HepG2 (cell line): ENCODE results near the gene SERPINA3. TPM values are rescaled to one million over a fixed set of nuclear protein-coding genes. Genes with fewer than 3 reads are reported as not detected.

Experiments
- ATAC-seq: fragments of 200-7000 bp; cut with Tn5 transposase; 3 replicates; pipeline ENCODE4 v1.9.1; 2020; ENCODE audit warnings: mild to moderate bottlenecking, moderate library complexity
- BruUV-seq: library from RNA; stranded (reverse); fragments of 400-500 nt; replicated peaks from 2 replicates; lab custom pipeline; 2021; lab: Mats Ljungman, UMichigan
- CTCF ChIA-PET: fragments of 300-600 bp; formaldehyde crosslinking; extraction: SDS; loops from one replicate; lab custom pipeline; 2021; ENCODE audit warnings: low total read pairs, inconsistent platforms, low intra/inter-chr PET ratio; lab: Yijun Ruan, JAX
- POLR2A ChIA-PET: fragments of 350-600 bp; sonication (Branson Sonifier 250); formaldehyde crosslinking; loops from one replicate; lab custom pipeline; 2020; ENCODE audit warnings: antibody characterized with exemption, inconsistent platforms; lab: Yijun Ruan, JAX
- DNase-seq: peaks from one replicate; pipeline ENCODE4 v3.0.0-alpha.2; 2015; ENCODE audit warnings: low spot score
- FAIRE-seq: peaks from 3 replicates; lab custom pipeline; 2011; peaks lifted over from hg19 to GRCh38; lab: Jason Lieb, UNC
- H2AFZ ChIP-seq: one replicate; pipeline ENCODE4 v1.6.1; 2011; ENCODE audit warnings: low read length, inconsistent platforms
- H3K27ac ChIP-seq: fragments of 300-600 bp; 3 replicates; pipeline ENCODE4 v1.8.0; 2011; ENCODE audit warnings: mixed run types, mild to moderate bottlenecking, mixed read lengths, low read length, inconsistent platforms; ENCODE audit not compliant: insufficient read depth; ENCODE audit errors: extremely low read length
- H3K27me3 ChIP-seq, 2 experiments: fragments of 200-600 bp in 1 of 2; 2 replicates in 1 of 2; 3 replicates in 1 of 2; pipeline versions ENCODE4 v1.6.0 to v1.8.0; 2011; ENCODE audit warnings: low read length in 2 of 2, mild to moderate bottlenecking in 2 of 2, moderate library complexity in 2 of 2, inconsistent platforms in 1 of 2; ENCODE audit not compliant: insufficient read depth in 2 of 2, control insufficient read depth in 1 of 2
- H3K36me3 ChIP-seq, 2 experiments: fragments of 200-600 bp in 1 of 2; replicated peaks in 1 of 2; 2 replicates in 1 of 2; 3 replicates in 1 of 2; pipeline versions ENCODE4 v1.5.1 to v1.8.0; 2011; ENCODE audit warnings: low read length in 2 of 2, inconsistent platforms in 1 of 2; ENCODE audit not compliant: insufficient read depth in 2 of 2, control insufficient read depth in 1 of 2
- H3K4me1 ChIP-seq: 2 replicates; pipeline ENCODE4 v1.5.1; 2012; ENCODE audit warnings: low read length, inconsistent platforms; ENCODE audit not compliant: insufficient read depth
- H3K4me2 ChIP-seq: 2 replicates; pipeline ENCODE4 v1.6.0; 2011; ENCODE audit warnings: low read depth, low read length, inconsistent platforms
- H3K4me3 ChIP-seq, 3 experiments: fragments of 200-600 bp in 1 of 3; sonication (generic), shearing (Covaris generic) in 1 of 3; replicated peaks in 1 of 3; 2 replicates each; pipeline ENCODE4 v1.5.1; 2011 to 2016; ENCODE audit warnings: low read length in 3 of 3, inconsistent platforms in 2 of 3, low read depth in 2 of 3, mild to moderate bottlenecking in 2 of 3, control low read depth in 1 of 3, mixed read lengths in 1 of 3; ENCODE audit not compliant: insufficient read depth in 1 of 3
- H3K79me2 ChIP-seq: one replicate; pipeline ENCODE4 v1.6.1; 2011; ENCODE audit warnings: low read length, inconsistent platforms; ENCODE audit not compliant: insufficient read depth
- H3K9ac ChIP-seq: 2 replicates; pipeline ENCODE4 v1.6.0; 2011; ENCODE audit warnings: mild to moderate bottlenecking, low read depth, low read length, inconsistent platforms; ENCODE audit not compliant: insufficient read depth
- H3K9me3 ChIP-seq: 2 replicates; pipeline ENCODE4 v1.5.1; 2012; ENCODE audit warnings: mild to moderate bottlenecking, low read length
- H4K20me1 ChIP-seq: 2 replicates; pipeline ENCODE4 v1.6.0; 2011; ENCODE audit warnings: inconsistent platforms, mild to moderate bottlenecking, low read length, moderate library complexity; ENCODE audit not compliant: insufficient read depth
- BORCS8-MEF2B ChIP-seq: sonication (generic); formaldehyde crosslinking; IDR thresholded peaks from 2 replicates; pipeline ENCODE4 v1.8.0; 2022; ENCODE audit warnings: mild to moderate bottlenecking, missing genetic modification reagents
- FOXA1 ChIP-seq, 2 experiments: fragments of 450-650 bp in 1 of 2; sonication (generic) in 1 of 2; formaldehyde crosslinking in 1 of 2; IDR thresholded peaks; 2 replicates each; pipeline versions ENCODE4 v1.4.0 to v1.6.1; 2016 to 2020; ENCODE audit warnings: missing genetic modification reagents in 1 of 2
- POLR2A ChIP-seq, 2 experiments: IDR thresholded peaks; 2 replicates each; pipeline ENCODE4 v1.6.1; 2011; ENCODE audit warnings: low read depth in 2 of 2, low read length in 2 of 2, mild to moderate bottlenecking in 1 of 2, moderate library complexity in 1 of 2; ENCODE audit not compliant: insufficient read depth in 1 of 2
- RBFOX2 ChIP-seq: fragments of 200-400 bp; formaldehyde crosslinking; IDR thresholded peaks from 2 replicates; pipeline ENCODE4 v1.6.1; 2017; ENCODE audit warnings: low read depth, mild to moderate bottlenecking, low read length
- ZNF879 ChIP-seq: sonication (generic); formaldehyde crosslinking; IDR thresholded peaks from 2 replicates; pipeline ENCODE4 v1.8.1; 2023; ENCODE audit warnings: missing genetic modification reagents
- WGBS: methylation state at CpG from one replicate; pipeline ENCODE4 v1.1.6; 2017; ENCODE audit warnings: low lambda C conversion rate; 5-methylcytosine and 5-hydroxymethylcytosine counted together
- in situ Hi-C: cut with HindIII; loops from 2 replicates; pipeline ENCODE4 v1.10.0; 2017; ENCODE audit warnings: low pct_unique_long_range_greater_than_20kb; ENCODE audit not compliant: extremely low pct_ligation_motif_present
- intact Hi-C: fragments of 100-400 bp; cut with micrococcal nuclease; formaldehyde crosslinking; loops from one replicate; pipeline ENCODE4 v1.10.0; 2022; ENCODE audit not compliant: unreplicated experiment
- polyA plus RNA-seq, 8 experiments: library from polyadenylated mRNA; depleted of rRNA in 3 of 8; stranded (reverse) in 7 of 8; unstranded in 1 of 8; fragments of >200 nt; fragmentation: Illumina TruSeq in 4 of 8; extraction: Trizol in 4 of 8; gene quantifications; 2 replicates each; pipeline versions ENCODE4 v1.2.1 to v1.2.3, GENCODE V29; 2011 to 2016; ENCODE audit warnings: low read depth in 4 of 8, missing spikeins in 1 of 8, mixed read lengths in 1 of 8; ENCODE audit not compliant: insufficient read depth in 1 of 8
- total RNA-seq, 5 experiments: library from RNA; depleted of rRNA; stranded (reverse); fragments of >200 nt; fragmentation: Illumina TruSeq; extraction: Trizol; gene quantifications; 2 replicates each; pipeline ENCODE4 v1.2.3, GENCODE V29; 2016; ENCODE audit warnings: low read depth in 1 of 5
- TF ChIP-seq, protein P1 (sequence below): fragments of 450-650 bp; IDR thresholded peaks from 2 replicates; pipeline ENCODE4 v1.6.1; 2016

The SERPINA3 gene
- total and polyA plus RNA-seq, 2 of the 13 experiments (the other 11 are each of a cell fraction or from before 2014, with no cell fraction given) = 825 to 2,200 TPM

DNA sequence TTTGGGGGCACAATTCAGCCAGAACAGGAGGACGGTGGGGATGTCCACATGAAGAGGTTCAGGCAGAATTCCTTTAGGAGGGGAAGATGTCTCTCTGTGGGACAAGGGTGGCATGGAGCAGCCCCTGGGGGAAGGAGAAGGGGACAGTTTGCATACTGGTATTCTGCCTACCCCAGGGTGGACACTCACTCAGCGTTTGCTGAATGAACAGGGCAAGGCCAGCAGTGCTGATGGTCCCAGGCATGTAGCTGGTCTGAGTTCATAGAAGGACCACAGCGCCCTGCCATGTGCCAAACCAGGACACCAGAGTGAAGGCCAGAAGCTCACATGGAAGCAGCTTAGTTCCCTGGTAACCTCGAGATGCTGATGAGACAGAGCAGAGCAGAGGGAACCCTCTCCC, 25.6 kb upstream of the SERPINA3 start:
- H3K4me1 ChIP-seq = peaks cover 74% of the 10 kb centered on the region
- in situ Hi-C loops = no loop called here

DNA sequence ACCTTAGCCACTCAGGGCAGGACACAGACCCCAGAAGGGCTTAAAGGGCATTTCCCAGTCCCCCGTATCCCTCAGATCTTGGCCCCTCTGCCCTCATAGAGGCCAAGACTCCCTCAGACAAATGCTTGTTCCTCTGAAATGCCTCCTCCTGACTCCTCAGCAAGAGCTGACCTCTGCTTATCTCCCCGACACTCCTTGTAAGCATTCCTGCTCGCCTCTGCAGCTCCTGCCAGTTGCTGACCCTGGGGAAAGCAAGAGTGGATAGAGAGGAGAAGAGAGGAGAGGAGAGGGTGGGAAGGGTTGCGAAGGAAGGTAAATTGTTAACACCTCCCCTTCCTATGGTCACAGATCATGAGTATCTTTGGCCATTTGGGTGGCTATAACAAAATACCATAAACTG, 23.9 kb upstream of the SERPINA3 start:
- Histone ChIP-seq H3K9ac (no peak overlapping the region), H2AFZ (no peak overlapping the region), H3K9me3 (no peaks in the 10 kb centered on the region), H3K27ac (peak overlapping the region; percentile 18), H3K27me3 (no peaks in the 10 kb centered on the region), H3K4me3 (no peak overlapping the region), H4K20me1 (no peaks in the 10 kb centered on the region; the same call in 1 of the 2 replicates), H3K4me1 (peaks cover 73% of the 10 kb centered on the region), H3K36me3 (peaks cover 40 to 86% of the 10 kb centered on the region in 2 experiments), H3K4me2 (peak overlapping the region; percentile 24; the same call in 1 of the 2 replicates), H3K79me2 (peaks cover 48% of the 10 kb centered on the region)
- in situ Hi-C loops (no loop called here), intact Hi-C loops (no loop called here)
- WGBS = 92% methylated on average over 4 of the region's 4 CpGs
- no TSS peak for BruUV-seq
- no peak for DNase-seq
- 0 out of 2 replicates have a peak, but pooled peaks have one; percentile 17 for TF ChIP-seq BORCS8-MEF2B (CRISPR knock-in tag)
- 0 out of 4 replicates have a peak, but pooled peaks of 1 of the 2 experiments have one; percentile 12 for TF ChIP-seq POLR2A (IDR thresholded peaks at IDR 0.05; ENCODE audit: insufficient read depth in 1 of 2, low read depth in 2 of 2, low read length in 2 of 2)
- TF ChIP-seq ZNF879 (CRISPR knock-in tag) = no peak
- TF ChIP-seq, protein P1, sequence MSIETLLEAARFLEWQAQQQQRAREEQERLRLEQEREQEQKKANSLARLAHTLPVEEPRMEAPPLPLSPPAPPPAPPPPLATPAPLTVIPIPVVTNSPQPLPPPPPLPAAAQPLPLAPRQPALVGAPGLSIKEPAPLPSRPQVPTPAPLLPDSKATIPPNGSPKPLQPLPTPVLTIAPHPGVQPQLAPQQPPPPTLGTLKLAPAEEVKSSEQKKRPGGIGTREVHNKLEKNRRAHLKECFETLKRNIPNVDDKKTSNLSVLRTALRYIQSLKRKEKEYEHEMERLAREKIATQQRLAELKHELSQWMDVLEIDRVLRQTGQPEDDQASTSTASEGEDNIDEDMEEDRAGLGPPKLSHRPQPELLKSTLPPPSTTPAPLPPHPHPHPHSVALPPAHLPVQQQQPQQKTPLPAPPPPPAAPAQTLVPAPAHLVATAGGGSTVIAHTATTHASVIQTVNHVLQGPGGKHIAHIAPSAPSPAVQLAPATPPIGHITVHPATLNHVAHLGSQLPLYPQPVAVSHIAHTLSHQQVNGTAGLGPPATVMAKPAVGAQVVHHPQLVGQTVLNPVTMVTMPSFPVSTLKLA = no peak
- POLR2A ChIA-PET = interaction anchor here (1.4 to 2.3 kb wide), 2 partner anchors 10 to 24 kb away, joined by 7 to 9 read pairs; partner anchors contain the start of gene SERPINA3
- CTCF ChIA-PET = no interaction called here
- no peak for FAIRE-seq
- ATAC-seq = no peak

More for the DNA sequence above, 25.6 kb upstream of the SERPINA3 start:
- ChIA-PET CTCF (no interaction called here), POLR2A (interaction anchor here (0.7 to 5.9 kb wide), 6 partner anchors 12 to 39 kb away, joined by 3 to 52 read pairs (median 3); partner anchors contain the start of genes SERPINA3 and SERPINA4)
- Histone ChIP-seq H3K4me2 (no peak overlapping the region), H3K27me3 (no peaks in the 10 kb centered on the region; a peak in 1 of 5 replicates), H3K27ac (no peak overlapping the region), H3K79me2 (peaks cover 65% of the 10 kb centered on the region), H3K36me3 (peaks cover 37 to 71% of the 10 kb centered on the region in 2 experiments), H2AFZ (no peak overlapping the region), H3K9ac (no peak overlapping the region), H4K20me1 (no peaks in the 10 kb centered on the region; the same call in 1 of the 2 replicates), H3K4me3 (no peak overlapping the region), H3K9me3 (no peaks in the 10 kb centered on the region)
- intact Hi-C loops = no loop called here
- no TSS peak for BruUV-seq
- no peak for TF ChIP-seq FOXA1 (IDR thresholded peaks at IDR 0.05)
- TF ChIP-seq FOXA1 (CRISPR knock-in tag; IDR thresholded peaks at IDR 0.05) = no peak
- TF ChIP-seq RBFOX2 = 0 out of 2 replicates have a peak, but pooled peaks have one; percentile 4
- 86% methylated on average over 2 of the region's 4 CpGs for WGBS
- ATAC-seq = no peak
- no peak for DNase-seq
- no peak for FAIRE-seq
